ENCODE results near the gene SEMA3E.
"Not testable (repeated sequence)": the region's sequence is repeated elsewhere in the genome, so short reads cannot be mapped to it uniquely, and the experiment has no call there.

SEMA3E gene

DNA sequence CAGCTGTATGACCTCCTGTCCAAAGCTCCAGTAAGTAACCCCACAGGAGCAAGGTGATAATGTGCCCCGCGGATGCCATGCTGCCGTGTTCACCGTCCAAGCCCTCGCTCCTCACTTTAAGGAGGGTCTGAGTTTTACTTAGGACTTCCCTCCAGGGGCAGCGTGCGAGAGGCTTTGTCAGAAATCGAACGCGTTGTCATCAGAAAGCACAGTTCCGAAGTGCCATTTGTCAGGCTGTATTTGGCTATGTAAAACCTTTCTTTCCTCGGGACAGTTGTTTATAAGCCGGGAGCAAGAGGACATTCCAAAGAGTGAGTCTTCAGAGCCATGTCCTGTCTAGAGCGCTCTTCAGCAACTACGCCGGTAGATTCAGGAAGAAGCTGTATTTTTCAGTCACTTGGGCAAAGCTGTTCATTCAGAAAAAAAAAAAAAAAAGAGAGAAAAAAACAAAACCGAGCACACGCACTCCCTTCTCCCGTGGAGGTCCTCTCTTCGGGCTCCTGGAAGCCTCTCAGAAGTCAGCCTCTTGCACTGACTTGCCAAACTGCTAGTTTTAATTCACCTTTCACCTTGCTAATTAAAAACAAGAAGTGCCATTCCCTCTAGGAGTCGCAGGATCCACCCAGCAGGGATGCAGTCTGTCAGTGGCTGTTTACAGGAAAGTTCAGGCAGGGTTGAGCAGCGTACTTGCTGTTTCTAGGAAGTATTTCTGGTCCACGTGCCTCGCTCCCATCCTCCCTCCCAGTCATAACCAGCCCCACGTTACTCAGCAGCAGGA lies at the start of gene SEMA3E:
Gene SEMA3E (minus strand): TSS at position 676 of the 778 bp plus-strand sequence.
- no peak for DNase-seq

DNA sequence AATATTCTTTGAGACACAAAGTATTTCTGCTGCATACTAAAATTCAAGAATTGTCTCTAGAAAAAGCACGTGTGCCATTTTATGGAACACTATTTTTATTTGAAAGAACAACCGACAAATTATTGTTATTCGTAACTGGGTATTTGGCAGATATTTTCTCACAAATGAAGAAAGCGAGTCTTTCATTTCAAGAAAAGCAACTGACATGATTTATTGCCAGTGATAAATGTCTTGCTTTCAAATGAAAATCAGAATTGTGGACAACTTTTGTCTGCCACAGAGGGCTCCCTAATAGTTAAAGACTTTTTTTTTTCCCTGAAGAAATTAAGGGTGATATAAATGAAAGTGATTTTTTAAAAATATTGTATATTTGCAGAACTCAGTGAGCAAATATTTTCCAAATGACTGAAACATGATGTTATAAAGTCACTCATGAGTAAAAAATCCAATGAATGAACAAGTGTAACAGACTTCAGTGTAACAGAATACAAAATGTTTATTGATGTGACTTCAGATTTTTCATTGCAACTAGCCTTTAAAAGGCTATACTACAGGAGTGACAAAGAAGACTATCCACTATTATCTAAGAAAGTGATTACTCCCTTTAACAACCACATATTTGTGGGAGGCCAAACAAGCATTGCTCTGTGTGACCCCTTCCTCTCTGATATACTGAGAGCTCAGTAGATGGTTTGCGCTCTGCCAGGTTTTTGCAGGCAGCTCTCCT lies 49.0 kb upstream of the SEMA3E start:
- DNase-seq: no peak

DNA sequence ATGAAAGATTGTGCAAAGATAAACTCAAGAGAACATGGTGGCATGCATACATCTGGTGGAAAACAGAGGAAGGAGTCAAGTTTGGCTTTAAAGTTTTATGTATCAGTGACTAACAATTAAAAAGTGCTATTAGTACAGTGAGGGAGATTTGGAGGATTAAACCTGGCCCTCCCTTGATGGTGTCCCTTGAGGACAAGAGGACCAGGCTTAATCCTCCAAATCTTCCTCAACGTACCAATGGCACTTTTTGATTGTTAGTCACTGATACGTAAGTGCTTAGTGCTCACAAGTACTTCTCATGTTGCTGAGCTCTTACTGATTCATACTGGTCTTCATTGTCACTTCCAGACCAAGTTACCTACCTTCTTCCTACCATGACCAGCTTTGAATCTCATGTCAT lies 47.2 kb upstream of the SEMA3E start:
- DNase-seq: no peak

DNA sequence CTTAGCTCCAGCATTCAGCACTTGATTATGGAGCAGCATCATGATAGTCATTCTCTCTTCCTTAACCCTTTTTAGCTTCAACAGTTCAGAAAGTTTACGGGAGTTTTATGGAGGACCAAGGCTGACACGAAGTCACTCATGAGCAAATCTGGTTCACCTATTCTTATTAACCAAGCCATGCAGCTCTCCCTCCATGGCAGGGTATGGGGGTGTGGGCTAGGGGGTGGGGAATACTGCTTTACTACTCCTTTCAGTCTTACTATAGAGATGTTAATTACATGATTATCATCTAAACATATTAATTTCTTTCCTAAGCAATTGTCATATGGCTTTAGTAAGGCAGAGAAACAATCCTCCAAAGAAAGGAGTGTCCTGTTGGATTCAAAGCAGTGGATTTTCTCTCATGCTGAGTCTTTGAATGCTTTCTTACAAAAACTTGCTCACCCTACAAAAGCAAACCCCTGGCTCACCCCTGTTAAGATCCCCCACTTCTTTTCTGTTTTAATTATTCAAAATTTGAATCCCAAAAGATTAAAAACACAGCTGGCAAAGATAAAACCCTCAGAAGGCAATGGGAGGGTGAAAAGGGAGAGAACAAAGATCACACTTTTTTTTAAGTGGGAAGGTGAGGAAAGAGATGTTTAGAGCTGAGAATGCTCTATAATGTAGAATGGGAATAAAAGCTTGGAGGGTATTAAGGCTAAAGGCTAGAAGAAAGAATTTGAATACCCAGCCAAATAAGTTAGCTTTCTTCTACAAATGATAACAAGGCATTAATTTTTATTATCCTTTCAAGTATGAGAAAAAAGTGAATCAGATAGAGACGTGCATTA lies 46.4 kb upstream of the SEMA3E start:
- no peak for DNase-seq

DNA sequence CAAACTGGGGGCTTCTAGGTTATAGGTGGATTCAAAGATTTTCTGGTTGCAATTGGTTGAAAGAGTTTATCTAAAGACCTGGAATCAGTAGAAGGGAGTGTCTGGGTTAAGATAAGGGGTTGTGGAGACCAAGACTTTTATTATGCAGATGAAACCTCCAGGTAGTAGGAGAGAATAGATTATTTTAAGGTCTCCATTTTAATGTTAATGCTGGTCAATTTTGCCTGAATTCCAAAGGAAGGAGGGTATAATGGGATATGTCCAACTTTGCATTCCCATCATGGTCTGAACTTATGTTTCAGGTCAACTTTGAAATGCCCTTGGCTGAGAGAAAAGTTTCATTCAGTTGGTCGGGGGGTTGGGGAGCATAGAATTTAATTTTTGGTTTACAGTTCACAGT lies 44.3 kb upstream of the SEMA3E start:
- DNase-seq: no peak

DNA sequence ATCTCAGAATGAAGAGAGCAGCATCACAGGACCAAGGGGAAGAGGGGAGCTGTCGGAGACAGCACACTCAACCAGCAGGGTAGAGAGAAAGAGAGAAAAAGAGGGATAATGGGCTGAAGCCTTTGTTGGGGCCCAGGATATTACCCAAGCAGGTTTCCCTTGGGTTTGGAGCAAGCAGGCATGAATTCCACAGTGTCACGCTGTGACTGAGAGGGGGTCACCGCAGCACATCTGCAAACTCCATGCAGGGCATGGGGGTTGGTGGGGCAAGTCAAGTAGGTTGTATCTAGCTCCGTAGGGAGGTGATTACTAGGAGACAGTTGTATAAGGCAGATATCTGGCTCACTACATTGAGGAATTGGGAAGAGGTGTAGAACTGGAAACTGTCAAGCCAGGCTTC lies 42.2 kb upstream of the SEMA3E start:
- DNase-seq: no peak

DNA sequence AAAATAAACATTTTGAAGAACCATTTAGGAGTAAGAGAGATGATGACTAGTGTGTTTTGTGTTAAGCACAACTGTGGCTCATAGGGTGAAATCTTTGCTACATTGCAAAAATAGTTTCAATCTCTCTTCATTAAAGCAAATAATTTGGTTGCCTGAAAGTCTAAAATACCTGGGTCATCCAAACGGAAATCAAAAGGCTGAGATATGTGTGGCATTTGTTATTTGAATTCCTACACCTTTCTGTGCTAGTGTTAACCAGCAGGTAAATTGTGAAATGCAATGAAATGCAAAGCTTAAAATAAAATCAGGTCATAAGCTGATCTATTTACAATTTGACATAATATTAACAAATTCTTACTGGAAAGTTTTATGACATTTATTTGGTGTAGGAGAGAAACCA lies 40.9 kb upstream of the SEMA3E start:
- no peak for DNase-seq

DNA sequence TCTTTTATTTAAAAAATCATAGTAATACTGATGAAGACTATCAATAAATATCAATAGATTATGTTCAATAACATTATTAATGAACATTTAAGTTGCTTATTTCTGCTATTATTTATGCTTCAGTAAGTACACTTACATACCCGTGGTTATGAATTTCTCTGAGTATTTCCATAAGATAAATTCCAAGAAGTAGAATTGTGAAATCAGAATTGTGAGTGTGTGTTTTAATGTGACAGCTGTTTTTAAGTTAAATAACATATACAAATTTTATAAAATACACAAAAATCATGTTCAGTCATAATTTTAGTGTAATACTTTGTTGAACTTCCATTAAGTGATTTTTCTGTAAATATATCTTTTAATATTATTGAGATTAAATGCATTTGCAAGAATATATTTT lies 37.5 kb upstream of the SEMA3E start:
- DNase-seq: no peak

DNA sequence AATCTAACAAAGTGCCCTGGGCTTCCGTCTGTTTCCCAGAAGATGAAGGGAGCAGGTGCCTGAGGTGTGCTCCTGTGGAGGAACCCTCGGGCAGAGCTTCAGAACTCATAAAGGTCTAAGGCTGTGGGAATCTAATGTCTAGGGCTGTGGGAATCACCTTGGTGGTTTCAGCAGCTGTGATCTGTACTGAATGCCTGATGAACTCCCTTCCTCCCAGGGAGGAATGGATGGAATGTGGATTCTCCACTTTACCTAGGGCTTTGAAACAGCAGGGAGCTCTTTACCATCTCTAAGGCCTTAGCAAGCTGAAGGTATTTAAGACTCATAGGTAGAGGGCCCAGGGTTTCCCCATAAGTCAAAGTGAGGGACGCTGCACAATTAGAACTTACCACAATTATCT lies 36.0 kb upstream of the SEMA3E start:
- DNase-seq: no peak

DNA sequence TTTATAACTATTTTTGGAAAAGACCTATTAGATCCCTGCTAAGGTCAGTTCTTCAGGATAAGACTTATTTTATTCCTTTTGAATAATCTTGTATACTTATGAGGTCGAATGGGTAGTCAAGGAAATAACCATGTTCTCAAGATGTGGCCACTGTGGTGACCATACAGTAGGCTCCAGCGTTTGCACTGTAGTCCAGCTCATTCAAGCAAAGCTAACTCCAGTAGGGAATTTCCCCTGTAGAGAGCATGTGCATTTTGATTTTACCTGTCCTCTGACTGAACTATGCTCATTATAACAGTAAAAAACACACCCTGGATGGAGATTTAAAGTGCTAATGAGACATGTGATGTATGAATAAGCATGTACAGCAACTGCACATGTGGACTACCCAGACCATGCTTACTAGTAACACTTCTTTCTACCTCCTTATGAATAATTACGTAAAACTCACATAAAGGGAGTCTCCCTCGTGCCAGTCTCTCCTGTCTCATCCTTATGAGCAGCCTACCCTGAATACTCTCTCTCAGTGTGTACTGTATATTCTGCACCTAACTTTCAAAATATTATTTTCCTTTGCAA lies 32.4 kb upstream of the SEMA3E start:
- no peak for DNase-seq

DNA sequence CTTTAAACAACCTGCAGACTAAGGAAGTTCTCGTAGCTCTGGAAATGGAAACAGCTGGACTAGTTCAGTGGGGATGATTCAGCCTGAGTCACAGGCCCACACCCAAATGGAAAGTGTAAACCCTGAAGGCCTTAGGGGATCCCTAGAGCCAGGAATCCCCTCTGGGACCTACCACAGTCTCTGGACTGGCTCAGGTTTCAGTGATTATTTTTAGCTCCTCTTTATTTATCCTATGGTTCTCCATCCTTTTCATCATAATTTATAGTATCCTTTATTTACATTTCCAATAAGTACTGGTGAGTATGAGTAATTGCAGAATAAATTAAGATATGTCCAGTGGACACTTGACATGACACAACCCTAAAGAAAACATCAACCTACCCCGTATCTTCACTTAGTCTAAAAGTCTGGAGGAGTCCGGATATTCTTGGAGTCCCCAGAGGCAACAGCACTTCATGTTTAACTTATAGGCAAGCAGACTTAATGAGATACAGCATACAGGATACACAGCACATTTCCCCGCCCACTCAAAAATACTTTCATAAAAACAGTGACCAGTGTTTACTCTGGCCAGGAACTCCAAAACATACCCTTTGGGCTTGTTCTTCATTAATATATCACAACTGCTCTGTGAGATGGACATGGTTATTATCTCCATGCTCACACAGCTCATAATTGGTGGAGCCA lies 28.4 kb upstream of the SEMA3E start:
- no peak for DNase-seq

DNA sequence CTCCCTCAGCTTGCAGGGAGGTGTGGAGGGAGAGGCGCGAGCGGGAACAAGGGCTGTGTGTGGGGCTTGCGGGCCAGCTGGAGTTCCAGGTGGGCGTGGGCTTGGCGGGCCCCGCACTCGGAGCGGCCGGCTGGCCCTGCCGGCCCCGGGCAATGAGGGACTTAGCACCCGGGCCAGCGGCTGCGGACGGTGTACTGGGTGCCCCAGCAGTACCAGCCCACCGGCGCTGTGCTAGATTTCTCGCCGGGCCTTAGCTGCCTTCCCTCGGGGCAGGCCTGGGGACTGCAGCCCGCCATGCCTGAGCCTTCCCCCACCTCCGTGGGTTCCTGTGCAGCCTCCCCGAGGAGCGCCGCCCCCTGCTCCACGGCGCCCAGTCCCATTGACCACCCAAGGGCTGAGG lies 24.4 kb upstream of the SEMA3E start:
- not testable (repeated sequence) for DNase-seq

DNA sequence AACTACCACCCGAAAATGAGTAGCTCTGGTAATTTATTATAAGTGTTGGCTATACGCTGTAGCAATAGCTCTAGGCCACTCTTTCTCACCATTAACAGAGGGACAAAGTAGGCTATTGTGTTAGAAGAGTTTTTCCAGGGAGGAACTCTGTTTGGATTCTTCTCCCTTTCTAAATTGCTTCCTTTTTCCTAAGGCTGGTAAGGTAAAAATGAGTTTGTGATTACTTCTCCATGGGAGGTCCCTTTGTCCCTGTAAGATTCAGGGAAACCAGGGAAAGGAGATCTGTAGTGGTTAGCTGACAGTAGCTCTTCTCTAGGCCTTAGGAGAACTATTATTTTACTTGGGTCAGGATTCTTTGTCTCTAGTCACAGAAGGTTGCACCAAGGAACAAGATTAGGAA lies 23.2 kb upstream of the SEMA3E start:
- no peak for DNase-seq

DNA sequence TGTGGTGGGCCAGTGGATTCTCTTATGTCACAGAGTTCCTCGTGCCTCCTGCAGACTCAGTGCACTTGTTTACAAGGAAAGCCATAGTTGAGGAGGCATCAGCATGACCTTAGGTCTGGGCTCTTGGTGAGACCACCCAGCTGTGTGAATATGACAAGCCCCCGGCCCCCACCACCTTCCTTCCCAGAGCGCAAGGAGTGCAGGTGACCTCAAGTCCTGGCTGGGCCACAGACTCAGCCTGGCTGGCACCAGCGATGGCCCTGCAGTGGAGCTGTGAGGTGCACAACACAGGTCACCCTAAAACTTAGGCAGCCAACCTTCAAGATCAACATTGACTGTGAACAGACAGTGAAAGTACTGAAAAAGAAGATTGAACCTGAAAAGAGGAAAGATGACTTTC lies 14.2 kb upstream of the SEMA3E start:
- no peak for DNase-seq

DNA sequence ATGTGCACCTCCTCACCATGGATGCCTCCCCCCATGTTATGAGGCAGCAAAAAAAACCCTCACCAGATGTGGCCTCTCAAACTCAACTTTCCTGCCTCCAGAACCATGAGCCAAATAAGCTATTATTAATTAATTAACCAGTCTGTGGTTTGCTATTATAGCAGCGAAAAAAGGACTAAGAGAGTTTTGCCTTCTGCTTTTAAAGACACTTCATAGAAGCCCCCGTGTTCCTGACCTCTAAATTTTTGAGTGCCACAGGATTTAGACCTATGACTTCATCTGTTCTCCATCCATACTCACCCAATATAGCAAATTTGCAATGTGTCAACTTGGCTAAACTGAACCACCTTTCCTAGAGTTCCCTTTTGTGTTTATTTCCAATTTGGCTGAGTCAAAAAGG lies 9.2 kb upstream of the SEMA3E start:
- no peak for DNase-seq

DNA sequence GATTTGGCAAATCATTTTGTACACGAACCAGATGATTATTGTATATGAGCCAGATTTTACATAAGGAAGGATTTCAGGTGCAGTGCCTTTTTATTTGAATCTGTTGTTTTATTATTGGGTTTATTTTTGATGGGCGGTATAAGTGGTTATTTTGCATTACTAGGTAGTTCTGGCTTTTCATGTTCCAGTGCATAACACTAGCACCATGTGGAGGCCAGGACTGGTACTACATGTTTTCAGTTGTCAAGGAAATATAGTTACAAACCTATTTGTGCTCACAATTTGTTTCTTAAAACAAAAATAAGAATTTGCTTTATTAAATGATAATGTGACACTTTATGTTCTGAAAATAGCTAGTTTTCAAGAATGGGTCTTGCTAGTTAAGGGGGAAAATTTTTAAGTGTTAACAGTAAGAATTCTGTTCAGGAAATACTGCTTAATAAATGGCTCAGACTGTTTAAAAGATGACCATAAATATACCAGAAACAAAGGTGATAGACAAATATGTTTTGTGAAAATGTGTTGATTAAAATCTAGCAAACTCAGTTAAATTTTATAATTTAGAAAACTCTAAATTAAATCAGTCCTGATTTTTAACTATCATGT lies 7.1 kb upstream of the SEMA3E start:
- peak; percentile 36 for DNase-seq

DNA sequence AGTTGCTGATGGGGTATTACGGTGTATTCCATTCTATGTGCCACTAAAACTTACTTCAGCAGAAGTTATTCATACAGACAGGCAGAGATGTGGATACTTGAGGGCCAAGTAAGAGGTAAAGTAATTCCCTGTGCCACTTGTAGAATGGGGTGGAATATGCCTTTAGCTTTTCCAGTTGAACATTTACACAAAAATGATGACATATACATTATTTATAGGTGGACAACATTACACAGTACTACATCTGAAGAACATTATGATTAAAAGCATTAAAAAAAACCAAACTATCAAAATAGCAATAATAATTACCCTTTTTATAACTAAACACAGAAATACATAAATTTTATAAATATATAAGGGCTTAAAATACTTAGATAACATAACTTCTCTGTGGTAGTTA lies 3.5 kb upstream of the SEMA3E start:
- no peak for DNase-seq

DNA sequence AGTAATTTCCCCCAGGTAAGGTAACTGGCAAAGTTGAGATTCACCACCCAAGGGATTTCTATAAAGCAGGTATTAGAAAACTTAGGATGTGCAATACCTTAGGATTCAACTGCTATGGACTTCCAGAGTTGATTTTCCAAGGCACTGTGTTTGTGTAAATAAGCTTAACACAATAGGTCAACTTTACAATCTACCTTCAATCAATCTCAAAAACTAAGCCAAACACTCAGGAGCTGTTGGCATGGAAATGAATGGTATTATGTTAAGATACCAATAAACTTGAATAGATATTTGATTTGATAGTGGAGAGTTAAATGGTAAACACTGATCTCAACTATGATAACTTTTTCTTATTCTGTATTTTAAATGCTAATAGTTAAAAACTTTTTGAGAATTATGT lies 762 bp upstream of the SEMA3E start:
- DNase-seq: no peak

DNA sequence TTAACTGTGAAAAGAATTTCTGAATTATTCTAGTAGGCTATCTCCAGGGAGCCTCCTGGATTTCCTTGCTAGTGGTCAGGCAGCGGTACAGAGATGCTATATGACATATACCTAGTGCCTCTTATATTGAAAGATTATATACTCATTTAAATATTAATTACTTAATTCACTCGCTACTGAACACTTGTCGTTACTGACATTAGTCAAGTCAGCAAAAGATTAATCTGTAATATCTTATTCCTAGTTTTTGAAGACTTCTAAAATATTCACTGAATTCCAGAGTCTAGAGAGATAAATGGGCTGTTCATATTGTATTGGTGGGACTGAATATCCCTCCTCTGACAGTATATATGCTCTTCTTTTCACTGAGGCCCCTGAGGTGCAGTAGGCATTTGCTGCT lies 2.9 kb downstream of the SEMA3E start:
- DNase-seq: no peak

DNA sequence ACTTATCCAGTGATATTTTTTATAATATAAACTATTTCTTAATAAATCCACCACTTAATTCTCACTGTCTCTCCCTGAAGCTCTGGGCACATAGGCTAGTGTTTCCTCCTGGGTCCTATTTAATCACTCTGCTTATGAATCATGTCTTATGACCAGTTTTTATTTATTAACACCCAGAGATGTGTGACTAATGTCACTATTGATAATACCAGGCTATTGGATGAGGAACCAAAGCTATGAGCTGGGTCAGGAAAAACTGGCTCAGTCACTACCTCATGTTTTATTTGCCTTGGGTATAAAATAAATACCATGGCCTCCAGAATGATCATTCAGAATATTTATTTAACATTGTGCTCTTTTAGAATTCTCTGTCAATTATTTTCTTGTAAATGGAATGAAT lies 5.2 kb downstream of the SEMA3E start:
- no peak for DNase-seq

DNA sequence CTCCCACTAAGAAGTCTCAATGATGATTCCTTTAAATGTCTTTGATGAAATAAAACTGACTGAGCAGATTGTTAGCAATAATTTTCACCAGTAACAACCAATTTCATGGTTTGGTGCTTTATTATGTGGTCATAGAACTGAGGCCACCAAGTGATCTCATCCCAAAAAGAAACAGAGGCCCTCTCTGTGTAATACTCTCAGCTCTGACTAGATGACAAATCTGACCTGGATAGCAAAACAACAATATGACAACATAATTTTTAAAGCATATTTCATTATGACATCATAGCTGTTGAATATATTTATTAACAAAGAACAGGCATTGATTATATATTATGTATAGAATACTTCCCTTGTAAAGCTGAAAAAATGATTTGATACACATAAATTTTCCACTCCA lies 5.9 kb downstream of the SEMA3E start:
- DNase-seq: no peak

Data from RPMI8226 (cell line).